ENCODE results near the gene GALNT2. TPM values are rescaled to one million over a fixed set of nuclear protein-coding genes. Genes with fewer than 3 reads are reported as not detected.

GALNT2 gene
- total RNA-seq, 1 donor from 2014 or later: 36.0 TPM

GRCh38 chr1:230273141-230273710, 206.2 kb downstream of the GALNT2 start:
- Histone ChIP-seq H3K9ac (ENCODE audit: low read depth in 1 of 3, low read length in 3 of 3) (no peak overlapping the region), H3K9me3 (ENCODE audit: control insufficient read depth in 3 of 3, low read length in 3 of 3) (no peaks in the 10 kb centered on the region), H3K4me1 (ENCODE audit: control insufficient read depth in 3 of 3, insufficient read depth in 3 of 3, low read length in 3 of 3) (peaks cover 9 to 24% (median 10%) of the 10 kb centered on the region in 3 donors), H3K27ac (ENCODE audit: low read depth, low read length) (no peak overlapping the region), H3K36me3 (ENCODE audit: control insufficient read depth in 3 of 3, insufficient read depth in 3 of 3, low read length in 3 of 3) (peaks cover 19 to 34% (median 30%) of the 10 kb centered on the region in 3 donors), H3K27me3 (ENCODE audit: control insufficient read depth in 3 of 3, insufficient read depth in 3 of 3, low read length in 3 of 3) (no peaks in the 10 kb centered on the region), H3K4me3 (ENCODE audit: low read length in 3 of 3) (no peak overlapping the region)

GRCh38 chr1:230274254-230274653, 207.2 kb downstream of the GALNT2 start:
- H3K4me1 ChIP-seq (ENCODE audit: control insufficient read depth in 3 of 3, insufficient read depth in 3 of 3, low read length in 3 of 3): peaks cover 2 to 17% (median 4%) of the 10 kb centered on the region in 3 donors
- no peak overlapping the region for H3K4me3 ChIP-seq (ENCODE audit: low read length in 3 of 3)
- no peak overlapping the region for H3K9ac ChIP-seq (ENCODE audit: low read depth in 1 of 3, low read length in 3 of 3)
- no peaks in the 10 kb centered on the region for H3K9me3 ChIP-seq (ENCODE audit: control insufficient read depth in 3 of 3, low read length in 3 of 3)
- H3K27me3 ChIP-seq (ENCODE audit: control insufficient read depth in 3 of 3, insufficient read depth in 3 of 3, low read length in 3 of 3): no peaks in the 10 kb centered on the region
- H3K27ac ChIP-seq (ENCODE audit: low read depth, low read length): peak overlapping the region; percentile 13
- peaks cover 22 to 43% (median 40%) of the 10 kb centered on the region in 3 donors for H3K36me3 ChIP-seq (ENCODE audit: control insufficient read depth in 3 of 3, insufficient read depth in 3 of 3, low read length in 3 of 3)

- Histone ChIP-seq H3K4me3 (ENCODE audit: low read length in 3 of 3) (no peak overlapping the region), H3K36me3 (ENCODE audit: control insufficient read depth in 3 of 3, insufficient read depth in 3 of 3, low read length in 3 of 3) (peaks cover 31 to 60% (median 51%) of the 10 kb centered on the region in 3 donors), H3K27ac (ENCODE audit: low read depth, low read length) (no peak overlapping the region), H3K27me3 (ENCODE audit: control insufficient read depth in 3 of 3, insufficient read depth in 3 of 3, low read length in 3 of 3) (no peaks in the 10 kb centered on the region), H3K9ac (ENCODE audit: low read depth in 1 of 3, low read length in 3 of 3) (no peak overlapping the region), H3K9me3 (ENCODE audit: control insufficient read depth in 3 of 3, low read length in 3 of 3) (no peaks in the 10 kb centered on the region), H3K4me1 (ENCODE audit: control insufficient read depth in 3 of 3, insufficient read depth in 3 of 3, low read length in 3 of 3) (peaks cover 7 to 11% (median 8%) of the 10 kb centered on the region in 3 donors)
Measured at GRCh38 chr1:230276401-230276800, 209.4 kb downstream of the GALNT2 start.

- peaks cover 28 to 56% (median 54%) of the 10 kb centered on the region in 3 donors for H3K36me3 ChIP-seq (ENCODE audit: control insufficient read depth in 3 of 3, insufficient read depth in 3 of 3, low read length in 3 of 3)
- no peaks in the 10 kb centered on the region for H3K9me3 ChIP-seq (ENCODE audit: control insufficient read depth in 3 of 3, low read length in 3 of 3)
Measured at GRCh38 chr1:230277201-230278025, 210.4 kb downstream of the GALNT2 start.

GRCh38 chr1:230278376-230278775, 211.3 kb downstream of the GALNT2 start:
- no peaks in the 10 kb centered on the region for H3K27me3 ChIP-seq (ENCODE audit: control insufficient read depth in 3 of 3, insufficient read depth in 3 of 3, low read length in 3 of 3)
- H3K4me3 ChIP-seq (ENCODE audit: low read length in 3 of 3): no peak overlapping the region
- H3K36me3 ChIP-seq (ENCODE audit: control insufficient read depth in 3 of 3, insufficient read depth in 3 of 3, low read length in 3 of 3): peaks cover 26 to 56% (median 54%) of the 10 kb centered on the region in 3 donors
- no peak overlapping the region for H3K27ac ChIP-seq (ENCODE audit: low read depth, low read length)
- peaks cover 7 to 11% (median 8%) of the 10 kb centered on the region in 3 donors for H3K4me1 ChIP-seq (ENCODE audit: control insufficient read depth in 3 of 3, insufficient read depth in 3 of 3, low read length in 3 of 3)
- no peaks in the 10 kb centered on the region for H3K9me3 ChIP-seq (ENCODE audit: control insufficient read depth in 3 of 3, low read length in 3 of 3)
- H3K9ac ChIP-seq (ENCODE audit: low read depth in 1 of 3, low read length in 3 of 3): no peak overlapping the region

More at GRCh38 chr1:230277201-230278025, 210.4 kb downstream of the GALNT2 start:
- Histone ChIP-seq H3K4me3 (ENCODE audit: low read length in 3 of 3) (no peak overlapping the region), H3K4me1 (ENCODE audit: control insufficient read depth in 3 of 3, insufficient read depth in 3 of 3, low read length in 3 of 3) (peaks cover 7 to 11% (median 8%) of the 10 kb centered on the region in 3 donors), H3K27me3 (ENCODE audit: control insufficient read depth in 3 of 3, insufficient read depth in 3 of 3, low read length in 3 of 3) (no peaks in the 10 kb centered on the region), H3K9ac (ENCODE audit: low read depth in 1 of 3, low read length in 3 of 3) (no peak overlapping the region), H3K27ac (ENCODE audit: low read depth, low read length) (no peak overlapping the region)

GRCh38 chr1:230278871-230279582, 212.0 kb downstream of the GALNT2 start:
- no peak overlapping the region for H3K27ac ChIP-seq (ENCODE audit: low read depth, low read length)
- no peaks in the 10 kb centered on the region for H3K9me3 ChIP-seq (ENCODE audit: control insufficient read depth in 3 of 3, low read length in 3 of 3)
- H3K9ac ChIP-seq (ENCODE audit: low read depth in 1 of 3, low read length in 3 of 3): no peak overlapping the region
- no peaks in the 10 kb centered on the region for H3K27me3 ChIP-seq (ENCODE audit: control insufficient read depth in 3 of 3, insufficient read depth in 3 of 3, low read length in 3 of 3)
- peaks cover 26 to 56% (median 54%) of the 10 kb centered on the region in 3 donors for H3K36me3 ChIP-seq (ENCODE audit: control insufficient read depth in 3 of 3, insufficient read depth in 3 of 3, low read length in 3 of 3)
- H3K4me3 ChIP-seq (ENCODE audit: low read length in 3 of 3): no peak overlapping the region
- peaks cover 5 to 8% (median 7%) of the 10 kb centered on the region in 3 donors for H3K4me1 ChIP-seq (ENCODE audit: control insufficient read depth in 3 of 3, insufficient read depth in 3 of 3, low read length in 3 of 3)

GRCh38 chr1:230279583-230279945, 212.5 kb downstream of the GALNT2 start:
- Histone ChIP-seq H3K4me1 (ENCODE audit: control insufficient read depth in 3 of 3, insufficient read depth in 3 of 3, low read length in 3 of 3) (peaks cover 5 to 8% (median 7%) of the 10 kb centered on the region in 3 donors), H3K36me3 (ENCODE audit: control insufficient read depth in 3 of 3, insufficient read depth in 3 of 3, low read length in 3 of 3) (peaks cover 24 to 51% (median 51%) of the 10 kb centered on the region in 3 donors), H3K4me3 (ENCODE audit: low read length in 3 of 3) (no peak overlapping the region), H3K9me3 (ENCODE audit: control insufficient read depth in 3 of 3, low read length in 3 of 3) (no peaks in the 10 kb centered on the region), H3K27ac (ENCODE audit: low read depth, low read length) (no peak overlapping the region), H3K9ac (ENCODE audit: low read depth in 1 of 3, low read length in 3 of 3) (no peak overlapping the region), H3K27me3 (ENCODE audit: control insufficient read depth in 3 of 3, insufficient read depth in 3 of 3, low read length in 3 of 3) (no peaks in the 10 kb centered on the region)

GRCh38 chr1:230280054-230280795, 213.2 kb downstream of the GALNT2 start:
- Histone ChIP-seq H3K27ac (ENCODE audit: low read depth, low read length) (no peak overlapping the region), H3K4me1 (ENCODE audit: control insufficient read depth in 3 of 3, insufficient read depth in 3 of 3, low read length in 3 of 3) (peaks cover 5 to 8% (median 7%) of the 10 kb centered on the region in 3 donors), H3K36me3 (ENCODE audit: control insufficient read depth in 3 of 3, insufficient read depth in 3 of 3, low read length in 3 of 3) (peaks cover 24 to 45% (median 44%) of the 10 kb centered on the region in 3 donors), H3K4me3 (ENCODE audit: low read length in 3 of 3) (no peak overlapping the region), H3K9ac (ENCODE audit: low read depth in 1 of 3, low read length in 3 of 3) (no peak overlapping the region), H3K27me3 (ENCODE audit: control insufficient read depth in 3 of 3, insufficient read depth in 3 of 3, low read length in 3 of 3) (no peaks in the 10 kb centered on the region), H3K9me3 (ENCODE audit: control insufficient read depth in 3 of 3, low read length in 3 of 3) (no peaks in the 10 kb centered on the region)

- H3K27ac ChIP-seq (ENCODE audit: low read depth, low read length): no peak overlapping the region
- no peaks in the 10 kb centered on the region for H3K9me3 ChIP-seq (ENCODE audit: control insufficient read depth in 3 of 3, low read length in 3 of 3)
- peaks cover 23 to 41% (median 39%) of the 10 kb centered on the region in 3 donors for H3K36me3 ChIP-seq (ENCODE audit: control insufficient read depth in 3 of 3, insufficient read depth in 3 of 3, low read length in 3 of 3)
- H3K4me1 ChIP-seq (ENCODE audit: control insufficient read depth in 3 of 3, insufficient read depth in 3 of 3, low read length in 3 of 3): peaks cover 5 to 8% (median 7%) of the 10 kb centered on the region in 3 donors
- no peak overlapping the region for H3K9ac ChIP-seq (ENCODE audit: low read depth in 1 of 3, low read length in 3 of 3)
- no peak overlapping the region for H3K4me3 ChIP-seq (ENCODE audit: low read length in 3 of 3)
- H3K27me3 ChIP-seq (ENCODE audit: control insufficient read depth in 3 of 3, insufficient read depth in 3 of 3, low read length in 3 of 3): no peaks in the 10 kb centered on the region
Measured at GRCh38 chr1:230280906-230281413, 213.9 kb downstream of the GALNT2 start.

All from skeletal muscle tissue (tissue), 4 donors.